ENCODE measurements around the gene ANKS1A.

- TF ChIP-seq CTCF (IDR thresholded peaks at IDR 0.05) (no peak), FOXK1 (CRISPR knock-in tag; IDR thresholded peaks at IDR 0.05) (no peak), ATF2 (CRISPR knock-in tag; IDR thresholded peaks at IDR 0.05; ENCODE audit: borderline replicate concordance, low read depth) (no peak), ZNF396 (CRISPR knock-in tag; IDR thresholded peaks at IDR 0.05; ENCODE audit: borderline replicate concordance) (no peak), FOXP1 (CRISPR knock-in tag; IDR thresholded peaks at IDR 0.05; ENCODE audit: borderline replicate concordance) (no peak), USF2 (CRISPR knock-in tag; IDR thresholded peaks at IDR 0.05) (no peak), ZBTB21 (CRISPR knock-in tag; IDR thresholded peaks at IDR 0.05; ENCODE audit: borderline replicate concordance) (no peak), NFYB (CRISPR knock-in tag; conservative IDR thresholded peaks at IDR 0.05; ENCODE audit: low read depth) (no peak)
These were observed 8.1 kb downstream of the ANKS1A start for GRCh38 chr6:34897130-34897529.

Measured in WTC11 (cell line).